ENCODE measurements around the gene HS6ST1. TPM values are rescaled to one million over a fixed set of nuclear protein-coding genes. Genes with fewer than 3 reads are reported as not detected.

Gene HS6ST1
- total RNA-seq, 1 experiment from 2014 or later: 102 TPM

DNA sequence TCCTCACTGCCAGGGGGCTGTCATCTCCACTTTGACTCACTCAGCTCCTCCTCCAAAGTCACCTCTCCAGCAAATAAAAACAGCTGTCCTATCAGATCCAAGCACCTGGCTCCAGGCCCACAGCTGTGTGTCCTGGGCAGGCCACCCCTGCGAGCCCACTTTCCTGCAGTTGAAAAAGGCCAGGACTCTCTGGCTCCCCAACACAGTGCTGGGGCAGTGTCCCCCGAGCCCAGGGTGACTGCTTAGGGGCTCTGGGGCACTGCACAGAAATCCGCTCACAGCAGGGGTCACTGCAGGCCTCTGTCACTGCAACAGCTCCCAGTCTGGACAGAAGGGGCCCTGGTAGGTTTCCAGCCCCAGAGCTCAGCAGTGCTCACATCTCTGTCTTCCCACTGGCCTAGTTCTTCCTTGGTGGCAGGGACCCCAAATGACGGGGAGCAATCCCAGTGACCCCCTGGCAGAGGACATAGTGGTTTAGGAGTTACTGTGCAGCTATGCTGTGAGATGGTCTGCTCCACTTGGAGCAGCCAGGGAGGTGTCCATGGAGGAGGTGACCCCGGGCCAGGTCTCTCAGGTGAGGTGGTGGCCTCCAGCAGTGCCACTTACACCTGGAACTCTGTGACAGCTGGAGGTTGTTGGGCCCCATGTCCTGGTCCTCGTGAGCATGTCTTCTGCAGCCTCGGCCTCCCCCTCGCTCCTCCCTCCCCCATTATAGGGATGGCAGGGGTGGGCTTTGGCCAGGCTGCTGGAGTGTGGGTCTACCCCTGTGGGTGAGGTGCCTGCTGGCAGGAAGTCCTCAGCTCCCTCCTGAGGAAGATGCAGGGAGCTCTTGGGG is 35.5 kb downstream of the HS6ST1 start:
- H3K36me3 ChIP-seq (replicated peaks; ENCODE audit: control insufficient read depth, insufficient read depth, low read length): peaks cover 1% of the 10 kb centered on the region; the same call in 1 of the 2 replicates

DNA sequence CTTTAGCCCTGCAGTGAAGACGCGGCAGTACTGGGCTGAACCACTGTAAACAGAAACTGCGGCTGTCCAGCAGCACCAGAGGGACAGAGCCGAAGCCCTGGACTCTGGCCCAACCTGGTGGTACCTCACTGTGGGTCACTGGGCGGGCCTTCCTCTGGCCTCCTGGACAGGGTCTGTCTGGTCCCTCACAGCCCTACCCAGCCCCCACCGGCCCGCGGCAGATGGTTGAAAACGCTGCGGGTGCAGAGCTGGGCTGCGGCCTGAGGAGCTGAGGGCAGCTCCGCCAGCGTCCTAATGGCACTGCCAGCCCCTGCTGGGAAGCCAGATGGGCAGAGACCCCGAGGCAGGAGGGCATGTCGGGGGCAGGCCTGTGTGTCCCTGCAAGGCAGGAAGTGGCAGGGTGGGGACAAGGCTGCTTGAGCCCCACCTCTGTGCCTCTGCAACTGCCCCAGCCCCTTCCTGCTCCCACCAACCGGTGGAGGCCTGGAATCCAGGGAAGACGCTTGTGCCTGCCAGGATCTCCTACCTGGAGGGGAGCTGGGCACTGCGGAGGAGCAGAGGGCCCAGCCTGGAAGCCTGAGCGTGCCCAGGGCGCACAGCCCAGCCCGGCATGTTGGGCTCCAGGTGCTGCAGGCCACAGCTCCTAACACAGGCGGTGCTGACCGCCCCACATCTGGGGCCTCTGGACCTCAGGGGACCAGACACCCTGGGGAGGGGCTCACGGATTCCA is 36.3 kb downstream of the HS6ST1 start:
- H3K36me3 ChIP-seq (replicated peaks; ENCODE audit: control insufficient read depth, insufficient read depth, low read length): peaks cover 1% of the 10 kb centered on the region; the same call in 1 of the 2 replicates
- H3K4me3 ChIP-seq (ENCODE audit: insufficient read depth, low read depth, low read length): no peak overlapping the region
- no peak for DNase-seq
- H3K27me3 ChIP-seq (ENCODE audit: control insufficient read depth, insufficient read depth, low read length): no peaks in the 10 kb centered on the region

More for the DNA sequence above, 35.5 kb downstream of the HS6ST1 start:
- no peaks in the 10 kb centered on the region for H3K27me3 ChIP-seq (ENCODE audit: control insufficient read depth, insufficient read depth, low read length)
- DNase-seq: no peak
- no peak overlapping the region for H3K4me3 ChIP-seq (ENCODE audit: insufficient read depth, low read depth, low read length)

DNA sequence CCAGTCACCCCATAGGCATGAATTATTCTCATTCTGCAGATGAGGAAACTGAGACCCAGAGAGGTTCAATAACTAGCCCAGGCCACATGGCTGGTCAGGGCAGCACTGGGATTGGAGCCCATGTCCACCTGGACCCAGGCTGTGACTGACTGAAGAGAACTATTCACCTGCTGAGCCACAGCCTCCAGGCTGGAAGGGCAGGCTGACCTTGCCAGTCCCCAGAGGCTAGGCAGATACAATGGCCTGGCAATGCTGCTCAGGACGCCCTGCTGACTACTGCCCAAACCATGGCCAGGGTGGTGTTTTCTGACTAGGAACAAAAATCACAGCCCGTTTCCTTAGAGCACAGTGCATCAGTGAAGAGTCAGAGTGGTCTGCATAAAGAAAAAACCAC is 36.8 kb downstream of the HS6ST1 start:
- Histone ChIP-seq H3K36me3 (replicated peaks; ENCODE audit: control insufficient read depth, insufficient read depth, low read length) (peaks cover 1% of the 10 kb centered on the region), H3K4me3 (ENCODE audit: insufficient read depth, low read depth, low read length) (no peak overlapping the region), H3K27me3 (ENCODE audit: control insufficient read depth, insufficient read depth, low read length) (no peaks in the 10 kb centered on the region)
- DNase-seq: no peak

DNA sequence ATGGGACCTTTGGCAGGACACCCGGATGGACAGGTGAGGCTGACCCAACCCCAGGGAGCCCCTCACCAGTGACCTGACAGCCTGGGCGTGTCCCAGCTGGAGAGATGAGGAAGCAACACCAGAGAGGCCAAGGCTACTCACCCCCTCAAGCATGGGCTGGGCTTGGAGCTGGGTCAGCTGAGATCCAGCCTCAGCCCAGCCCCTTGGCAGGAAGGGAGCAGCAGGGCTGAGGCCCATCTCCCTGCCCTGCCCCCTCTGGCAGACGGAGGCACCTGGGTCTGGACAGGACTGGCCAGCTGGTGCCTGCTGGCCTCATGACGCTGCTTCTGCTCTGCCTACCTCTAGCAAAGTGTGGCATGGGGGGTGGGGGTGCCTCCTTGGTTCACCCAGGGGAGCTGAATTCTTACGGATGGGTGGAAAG is 37.8 kb downstream of the HS6ST1 start:
- DNase-seq: peak; percentile 79
- Histone ChIP-seq H3K27me3 (ENCODE audit: control insufficient read depth, insufficient read depth, low read length) (no peaks in the 10 kb centered on the region), H3K4me3 (ENCODE audit: insufficient read depth, low read depth, low read length) (no peak overlapping the region), H3K36me3 (replicated peaks; ENCODE audit: control insufficient read depth, insufficient read depth, low read length) (peaks cover 1% of the 10 kb centered on the region)

DNA sequence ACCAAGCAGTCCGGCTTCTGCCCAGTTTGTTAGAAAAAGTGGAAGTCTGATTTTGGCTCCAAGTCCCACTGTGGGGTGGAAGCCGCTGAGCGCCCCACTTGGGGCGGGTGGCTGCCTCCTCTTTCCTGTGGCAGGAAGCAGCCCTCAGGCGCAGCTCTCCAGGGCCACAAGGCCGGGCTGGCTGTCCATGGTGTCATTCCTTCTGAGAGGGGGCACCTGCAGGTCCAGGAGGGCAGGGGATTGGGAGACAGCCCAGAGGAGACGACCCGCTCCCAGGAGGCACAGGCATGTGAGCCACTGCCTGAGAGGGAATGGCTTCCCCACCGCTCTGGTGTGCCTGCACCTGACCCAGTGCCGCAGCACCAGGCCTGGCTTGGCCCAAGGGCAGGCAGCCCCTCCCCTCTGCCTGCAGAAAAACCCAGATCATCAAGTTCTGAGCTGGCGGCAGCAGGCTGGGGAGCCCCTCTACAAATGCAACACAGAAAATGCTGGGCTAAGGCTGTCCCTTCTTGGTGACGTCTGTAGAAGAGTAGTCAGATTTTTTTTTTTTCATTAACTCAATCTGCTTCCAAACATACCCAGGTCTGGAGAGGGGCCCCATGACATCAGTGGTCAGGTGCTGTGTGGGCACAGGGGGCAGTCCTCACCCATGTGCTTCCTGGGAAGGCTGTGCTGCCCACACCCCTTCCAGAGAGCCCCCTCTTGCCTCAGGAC is 38.4 kb downstream of the HS6ST1 start:
- H3K27me3 ChIP-seq (ENCODE audit: control insufficient read depth, insufficient read depth, low read length): no peaks in the 10 kb centered on the region
- no peak for DNase-seq
- H3K36me3 ChIP-seq (replicated peaks; ENCODE audit: control insufficient read depth, insufficient read depth, low read length): peaks cover 4% of the 10 kb centered on the region
- no peak overlapping the region for H3K4me3 ChIP-seq (ENCODE audit: insufficient read depth, low read depth, low read length)

DNA sequence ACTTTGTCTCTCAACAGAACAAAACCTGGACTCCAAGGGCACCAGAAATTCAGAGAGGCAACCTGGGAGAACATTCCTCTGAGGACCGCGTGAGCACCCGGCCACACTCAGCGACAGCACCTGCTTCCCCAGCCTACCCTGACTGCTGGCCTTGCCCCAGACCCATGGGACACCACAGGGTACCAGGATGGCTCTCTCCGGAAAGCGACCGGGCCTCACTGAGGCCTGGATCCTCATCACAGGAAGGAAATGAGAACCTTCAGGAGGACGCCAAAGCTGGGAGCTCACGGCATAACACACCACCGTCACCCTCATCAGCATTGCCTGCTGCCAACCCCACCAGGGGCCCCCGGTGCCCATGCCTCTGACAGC is 38.9 kb downstream of the HS6ST1 start:
- Histone ChIP-seq H3K4me3 (ENCODE audit: insufficient read depth, low read depth, low read length) (no peak overlapping the region), H3K27me3 (ENCODE audit: control insufficient read depth, insufficient read depth, low read length) (no peaks in the 10 kb centered on the region), H3K36me3 (replicated peaks; ENCODE audit: control insufficient read depth, insufficient read depth, low read length) (peaks cover 4% of the 10 kb centered on the region)
- no peak for DNase-seq

DNA sequence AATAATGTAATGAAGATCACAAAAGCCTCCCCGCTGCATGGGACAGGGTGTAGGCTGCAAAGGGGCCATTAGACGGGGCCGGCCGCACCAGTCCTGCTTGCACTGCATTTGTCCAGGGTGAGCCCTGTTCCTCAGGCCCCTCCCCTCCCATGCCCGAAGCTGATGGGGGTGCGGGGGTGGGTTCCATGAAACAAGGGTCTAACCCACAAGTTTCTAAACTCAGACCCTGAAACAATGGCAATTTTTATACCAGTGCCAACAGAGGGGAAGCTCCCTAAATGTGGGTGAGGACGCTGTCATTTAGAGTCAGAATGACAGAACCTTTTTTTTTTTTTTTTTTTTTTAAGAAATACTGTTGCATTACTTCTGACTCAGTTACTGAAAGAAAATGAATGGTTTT is 39.7 kb downstream of the HS6ST1 start:
- Histone ChIP-seq H3K36me3 (replicated peaks; ENCODE audit: control insufficient read depth, insufficient read depth, low read length) (peaks cover 5% of the 10 kb centered on the region), H3K4me3 (ENCODE audit: insufficient read depth, low read depth, low read length) (no peak overlapping the region), H3K27me3 (ENCODE audit: control insufficient read depth, insufficient read depth, low read length) (no peaks in the 10 kb centered on the region)
- no peak for DNase-seq

DNA sequence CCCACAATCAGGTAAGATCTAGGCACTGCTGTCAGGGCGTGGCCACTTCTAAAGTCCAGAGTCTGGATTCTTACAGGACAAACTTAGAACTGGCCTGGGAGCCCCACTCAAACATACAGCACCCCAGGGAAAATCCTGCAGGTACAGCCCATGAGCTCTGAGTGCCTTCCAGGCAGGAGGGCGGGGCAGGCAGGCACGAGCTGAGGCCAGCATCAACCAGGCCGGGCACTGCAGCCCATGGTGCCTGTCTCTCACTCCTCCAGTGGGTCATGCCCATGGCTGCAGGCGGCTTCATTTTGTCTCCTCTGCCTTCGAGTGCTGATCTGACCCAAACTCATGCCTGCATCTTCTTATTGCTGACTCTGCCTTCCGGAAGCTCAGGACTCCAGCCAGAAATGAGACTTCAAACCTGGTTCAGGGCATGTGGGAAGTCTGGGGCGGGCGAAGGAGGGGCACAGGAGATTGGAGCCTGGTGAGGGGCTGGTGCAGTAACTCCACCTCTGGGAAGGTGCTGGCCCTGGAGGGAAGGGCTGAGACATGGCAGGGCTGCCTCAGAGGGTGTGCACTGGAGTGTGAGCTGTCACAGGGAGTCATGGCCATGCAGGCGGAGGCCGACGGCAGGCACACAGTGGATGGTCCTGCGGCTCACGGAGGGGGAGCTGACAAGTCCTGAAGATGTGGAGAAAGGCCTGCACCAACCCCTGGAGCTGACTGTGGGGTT is 40.5 kb downstream of the HS6ST1 start:
- no peak overlapping the region for H3K4me3 ChIP-seq (ENCODE audit: insufficient read depth, low read depth, low read length)
- no peak for DNase-seq
- peaks cover 4% of the 10 kb centered on the region for H3K36me3 ChIP-seq (replicated peaks; ENCODE audit: control insufficient read depth, insufficient read depth, low read length)
- H3K27me3 ChIP-seq (ENCODE audit: control insufficient read depth, insufficient read depth, low read length): no peaks in the 10 kb centered on the region

DNA sequence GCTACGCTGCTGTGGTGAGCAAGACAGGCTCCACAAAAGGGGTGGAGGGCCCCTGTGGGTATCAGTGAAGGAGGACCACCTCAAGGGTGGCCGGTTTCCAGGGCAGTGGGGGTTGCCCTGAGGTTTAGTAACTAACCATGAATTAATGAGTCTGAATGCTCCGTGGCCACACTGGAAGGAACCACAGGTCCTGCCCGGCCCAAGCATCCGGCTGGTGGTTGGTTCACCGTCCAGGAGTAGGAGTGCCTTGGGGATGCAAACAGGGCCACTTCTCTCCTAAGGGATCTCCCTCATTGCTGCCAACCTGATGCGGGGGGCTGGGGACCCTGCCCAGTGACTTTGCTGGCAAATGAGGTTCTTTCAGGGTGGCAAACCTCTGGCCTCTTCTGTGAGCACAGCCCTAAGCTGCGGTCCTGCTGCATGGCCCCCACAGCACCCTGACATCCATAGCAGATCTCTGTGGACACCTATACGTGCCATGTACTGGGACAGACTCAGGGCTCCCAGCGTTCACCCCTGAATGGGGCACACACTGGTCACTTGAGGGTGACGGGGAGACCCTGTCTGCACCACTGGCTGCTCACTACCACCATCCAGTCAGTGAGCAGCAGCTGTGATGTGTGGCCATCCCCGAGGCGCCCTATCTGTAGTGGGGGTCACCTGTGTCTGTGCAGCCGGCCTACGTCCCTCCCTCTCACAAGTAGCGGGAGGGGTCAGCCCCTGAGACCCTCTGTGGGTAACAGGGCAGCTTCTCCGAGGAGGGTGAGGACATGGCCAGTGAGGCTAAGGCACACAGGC is 41.6 kb downstream of the HS6ST1 start:
- peaks cover 4% of the 10 kb centered on the region for H3K36me3 ChIP-seq (replicated peaks; ENCODE audit: control insufficient read depth, insufficient read depth, low read length)
- no peaks in the 10 kb centered on the region for H3K27me3 ChIP-seq (ENCODE audit: control insufficient read depth, insufficient read depth, low read length)
- peak; percentile 38 for DNase-seq
- no peak overlapping the region for H3K4me3 ChIP-seq (ENCODE audit: insufficient read depth, low read depth, low read length)

DNA sequence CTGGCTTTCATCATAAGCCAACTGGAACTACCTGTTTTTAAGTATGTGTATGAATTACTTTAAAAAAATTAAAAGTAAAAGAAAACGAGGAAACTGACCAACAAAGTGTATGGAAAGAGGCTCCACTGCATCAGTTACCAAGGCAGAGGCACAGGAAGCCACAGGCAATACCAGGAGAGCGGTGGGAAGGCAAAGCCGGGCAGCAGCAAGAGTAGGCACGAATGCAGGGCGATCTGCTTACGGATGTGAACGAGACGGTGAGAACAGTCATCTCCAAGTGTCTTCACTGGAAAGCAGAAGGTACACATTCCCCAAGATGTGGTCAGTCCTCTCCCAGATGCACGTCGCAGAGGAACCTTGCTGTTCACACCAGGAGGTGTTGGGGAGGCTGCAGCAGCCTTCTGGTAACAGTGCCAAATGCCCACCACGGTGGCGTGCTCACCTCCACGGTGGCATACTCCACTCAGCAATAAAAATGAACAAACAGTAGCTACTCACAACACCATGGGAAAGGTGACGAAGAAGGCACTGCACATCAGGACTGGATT is 43.1 kb downstream of the HS6ST1 start:
- Histone ChIP-seq H3K36me3 (replicated peaks; ENCODE audit: control insufficient read depth, insufficient read depth, low read length) (peaks cover 4% of the 10 kb centered on the region), H3K27me3 (ENCODE audit: control insufficient read depth, insufficient read depth, low read length) (no peaks in the 10 kb centered on the region)
- DNase-seq: peak; percentile 17

DNA sequence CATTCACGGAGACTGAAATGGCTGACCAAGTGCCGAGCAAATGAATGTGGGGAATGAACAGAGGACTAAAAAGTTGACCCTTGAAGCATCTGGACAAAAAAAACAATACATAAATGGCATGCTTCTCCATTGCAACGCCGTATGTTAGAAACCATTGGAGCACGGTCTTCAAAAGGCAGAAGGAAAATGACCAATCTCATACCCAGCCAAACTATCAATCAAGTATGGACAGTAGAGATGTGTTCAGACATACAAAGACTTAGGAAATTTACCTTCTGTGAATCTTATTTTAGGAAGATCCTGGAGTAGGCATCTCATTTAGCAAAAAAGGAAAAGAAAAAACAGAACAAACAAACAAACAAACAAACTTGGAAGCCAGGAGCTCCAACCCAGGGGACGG is 44.5 kb downstream of the HS6ST1 start:
- no peaks in the 10 kb centered on the region for H3K27me3 ChIP-seq (ENCODE audit: control insufficient read depth, insufficient read depth, low read length)
- peaks cover 4% of the 10 kb centered on the region for H3K36me3 ChIP-seq (replicated peaks; ENCODE audit: control insufficient read depth, insufficient read depth, low read length)
- DNase-seq: no peak
- no peak overlapping the region for H3K4me3 ChIP-seq (ENCODE audit: insufficient read depth, low read depth, low read length)

More for the DNA sequence above, 43.1 kb downstream of the HS6ST1 start:
- H3K4me3 ChIP-seq (ENCODE audit: insufficient read depth, low read depth, low read length): no peak overlapping the region

DNA sequence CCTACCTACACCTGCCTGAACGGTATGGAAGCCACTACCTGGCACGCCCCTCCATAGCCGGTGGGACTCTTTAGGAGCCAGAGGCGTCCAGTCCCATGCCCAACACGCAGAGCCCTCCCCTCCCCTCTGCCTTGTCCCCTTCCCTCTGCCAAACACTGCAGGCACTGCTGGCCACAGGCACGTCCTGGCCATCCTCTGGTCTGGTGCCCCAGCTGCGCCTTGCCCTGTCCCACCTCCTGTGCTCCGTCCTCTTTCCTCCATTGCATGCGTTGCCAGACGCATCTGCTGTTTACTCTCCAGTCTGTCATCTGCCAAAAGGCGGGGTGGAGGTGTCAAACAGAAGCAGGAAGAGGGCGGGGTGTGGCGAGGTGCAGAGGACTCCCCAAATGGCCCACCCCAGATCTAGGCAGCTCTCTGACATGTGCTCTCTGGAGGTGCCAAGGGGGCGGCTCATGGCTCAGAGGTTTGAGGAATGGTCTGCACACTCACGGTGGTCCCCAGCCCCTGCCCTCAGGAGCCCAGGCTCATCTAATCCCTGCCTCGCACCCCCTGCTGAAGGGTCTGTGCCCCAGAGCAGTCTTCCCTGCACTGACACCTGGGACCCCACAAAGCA is 45.1 kb downstream of the HS6ST1 start:
- Histone ChIP-seq H3K4me3 (ENCODE audit: insufficient read depth, low read depth, low read length) (no peak overlapping the region), H3K36me3 (replicated peaks; ENCODE audit: control insufficient read depth, insufficient read depth, low read length) (peaks cover 4% of the 10 kb centered on the region), H3K27me3 (ENCODE audit: control insufficient read depth, insufficient read depth, low read length) (no peaks in the 10 kb centered on the region)
- DNase-seq: peak; percentile 25

All from H7 (cell line).